Stimulated activated CD8-positive, alpha-beta memory T cell treated with anti-CD3 and anti-CD28 coated beads, Interleukin-4, amount 100 ng/mL, for 48 hours (primary cell): ENCODE measurements around the gene CYGB.

Experiments
- DNase-seq: peaks from one replicate; pipeline ENCODE4 v3.0.0-alpha.2; 2020

CYGB gene

GRCh38 chr17:76537578-76538280 lies at the start of gene CYGB:
Gene CYGB, minus strand, starts transcription at chr17:76537709. Its CDS starts 167 bp downstream, at chr17:76537542.
- no peak for DNase-seq

- no peak for DNase-seq
Observed at GRCh38 chr17:76586741-76587487, 49.4 kb upstream of the CYGB start.

- peak; percentile 56 for DNase-seq
Observed at GRCh38 chr17:76585649-76586593, 48.4 kb upstream of the CYGB start, which contains the start of gene ST6GALNAC2. Gene ST6GALNAC2, minus strand, starts transcription at chr17:76585860. Its CDS starts 52 bp downstream, at chr17:76585808.

GRCh38 chr17:76585033-76585648 lies 47.6 kb upstream of the CYGB start:
- no peak for DNase-seq

GRCh38 chr17:76584427-76585032 lies 47.0 kb upstream of the CYGB start:
- DNase-seq: no peak

GRCh38 chr17:76582660-76583059 lies 45.2 kb upstream of the CYGB start:
- DNase-seq: no peak

- DNase-seq: no peak
Observed at GRCh38 chr17:76581515-76581914, 44.0 kb upstream of the CYGB start.

- DNase-seq: no peak
Observed at GRCh38 chr17:76579281-76579680, 41.8 kb upstream of the CYGB start.

- DNase-seq: no peak
Observed at GRCh38 chr17:76578376-76578775, 40.9 kb upstream of the CYGB start.

- DNase-seq: no peak
Observed at GRCh38 chr17:76577876-76578275, 40.4 kb upstream of the CYGB start.

- DNase-seq: no peak
Observed at GRCh38 chr17:76576189-76576588, 38.7 kb upstream of the CYGB start.

GRCh38 chr17:76575570-76575969 lies 38.1 kb upstream of the CYGB start:
- DNase-seq: no peak

GRCh38 chr17:76574166-76574565 lies 36.7 kb upstream of the CYGB start:
- DNase-seq: no peak

- DNase-seq: no peak
Observed at GRCh38 chr17:76573096-76573495, 35.6 kb upstream of the CYGB start.

- no peak for DNase-seq
Observed at GRCh38 chr17:76572201-76572910, 34.8 kb upstream of the CYGB start.

GRCh38 chr17:76570877-76571471 lies 33.5 kb upstream of the CYGB start:
- DNase-seq: no peak

GRCh38 chr17:76570457-76570856 lies 32.9 kb upstream of the CYGB start:
- no peak for DNase-seq

- DNase-seq: no peak
Observed at GRCh38 chr17:76569607-76570279, 32.2 kb upstream of the CYGB start.

- no peak for DNase-seq
Observed at GRCh38 chr17:76568811-76569221, 31.3 kb upstream of the CYGB start.

- DNase-seq: no peak
Observed at GRCh38 chr17:76567634-76568432, 30.3 kb upstream of the CYGB start.
